Activated gamma-delta T cell (primary cell): Measurements from ENCODE around the gene RUNX3.

Source experiments
- DNase-seq: peaks from one replicate; lab custom pipeline; 2025; lab: John Stamatoyannopoulos, UW

RUNX3 gene

GRCh38 chr1:24865168-24865567 is 64.9 kb downstream of the RUNX3 start:
- DNase-seq = no peak

GRCh38 chr1:24864370-24864777 is 65.7 kb downstream of the RUNX3 start:
- DNase-seq = no peak

GRCh38 chr1:24862775-24863483 is 67.1 kb downstream of the RUNX3 start:
- no peak for DNase-seq

- DNase-seq = no peak
Measured at GRCh38 chr1:24861821-24862727, 68.0 kb downstream of the RUNX3 start.

- DNase-seq = no peak
Measured at GRCh38 chr1:24860841-24861240, 69.2 kb downstream of the RUNX3 start.

GRCh38 chr1:24859063-24860010 is 70.7 kb downstream of the RUNX3 start:
- no peak for DNase-seq

GRCh38 chr1:24858277-24858676 is 71.8 kb downstream of the RUNX3 start:
- DNase-seq = no peak

- DNase-seq = no peak
Measured at GRCh38 chr1:24857507-24858133, 72.5 kb downstream of the RUNX3 start.

GRCh38 chr1:24856787-24857506 is 73.1 kb downstream of the RUNX3 start:
- DNase-seq = no peak

- no peak for DNase-seq
Measured at GRCh38 chr1:24855474-24855873, 74.6 kb downstream of the RUNX3 start.

- no peak for DNase-seq
Measured at GRCh38 chr1:24853649-24854048, 76.4 kb downstream of the RUNX3 start.

GRCh38 chr1:24850328-24850920 is 79.7 kb downstream of the RUNX3 start:
- DNase-seq = no peak

GRCh38 chr1:24849672-24850295 is 80.3 kb downstream of the RUNX3 start:
- DNase-seq = no peak
